HG03520 (cell line): ENCODE results near the gene HSD17B2.
"Not testable (repeated sequence)": the region's sequence is repeated elsewhere in the genome, so short reads cannot be mapped to it uniquely, and the experiment has no call there.

Experiments
- ATAC-seq: cut with Tn5 transposase; IDR thresholded peaks from one replicate; pipeline ENCODE4 v1.9.1; 2021; ENCODE audit warnings: mild to moderate bottlenecking, moderate library complexity; ENCODE audit not compliant: unreplicated experiment

HSD17B2 gene

DNA sequence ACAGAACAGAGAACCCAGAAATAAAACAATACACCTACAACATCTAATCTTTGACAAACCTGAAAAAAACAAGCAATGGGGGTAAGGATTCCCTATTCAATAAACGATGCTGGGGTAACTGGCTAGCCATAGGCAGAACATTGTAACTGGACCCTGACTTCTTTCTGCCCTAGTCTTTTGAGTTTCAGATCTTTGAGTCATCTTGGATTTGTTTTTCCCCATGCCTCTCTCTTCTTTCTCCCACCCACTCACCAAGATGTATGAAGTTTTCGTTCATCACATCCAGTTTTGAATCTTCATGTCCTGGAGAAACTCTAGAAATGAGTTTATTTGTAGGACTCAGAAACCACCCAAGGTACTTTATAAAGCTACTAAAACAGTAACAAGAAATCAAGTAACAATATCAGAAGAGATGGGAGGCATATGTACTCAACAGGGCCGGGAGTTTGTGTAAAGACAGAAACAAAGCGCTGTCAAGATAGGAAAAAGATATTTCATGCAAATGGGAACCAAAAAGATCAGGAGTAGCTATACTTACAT lies 39.0 kb downstream of the HSD17B2 start:
- no peak for ATAC-seq

DNA sequence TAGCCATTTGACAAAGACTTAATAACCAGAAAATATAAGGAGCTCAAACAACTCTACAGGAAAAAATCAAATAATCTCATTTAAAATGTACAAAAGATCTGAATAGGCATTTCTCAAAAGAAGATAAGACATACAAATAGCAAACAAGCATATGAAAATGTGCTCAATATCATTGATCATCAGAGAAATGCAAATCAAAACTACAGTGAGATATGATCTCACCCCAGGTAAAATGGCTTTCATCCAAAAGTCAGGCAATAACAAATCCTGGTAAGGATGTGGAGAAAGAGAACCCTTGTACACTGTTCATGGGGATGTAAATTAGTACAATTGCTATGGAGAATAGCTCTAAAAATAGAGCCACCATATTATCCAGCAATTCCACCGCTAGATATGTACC lies 43.1 kb downstream of the HSD17B2 start:
- ATAC-seq: no peak

DNA sequence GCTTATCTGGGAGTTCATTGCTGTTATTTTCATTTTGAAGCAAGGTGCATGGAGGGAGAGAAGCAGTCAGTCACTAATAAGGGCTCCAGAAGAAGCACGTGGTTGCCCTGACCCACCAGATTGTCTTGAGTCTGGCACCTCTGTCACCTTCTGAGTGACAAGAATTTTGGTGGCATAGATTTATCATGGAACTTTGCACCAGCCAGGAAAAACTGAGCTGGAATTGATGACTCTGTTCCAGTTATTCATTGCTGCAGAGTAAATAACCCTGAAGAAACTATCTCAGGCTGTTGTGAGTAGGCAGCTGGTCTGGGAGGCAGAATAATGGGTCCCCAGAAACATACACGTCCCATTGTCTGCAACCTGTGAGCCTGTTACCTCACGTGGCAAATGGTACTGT lies 44.8 kb downstream of the HSD17B2 start:
- no peak for ATAC-seq

DNA sequence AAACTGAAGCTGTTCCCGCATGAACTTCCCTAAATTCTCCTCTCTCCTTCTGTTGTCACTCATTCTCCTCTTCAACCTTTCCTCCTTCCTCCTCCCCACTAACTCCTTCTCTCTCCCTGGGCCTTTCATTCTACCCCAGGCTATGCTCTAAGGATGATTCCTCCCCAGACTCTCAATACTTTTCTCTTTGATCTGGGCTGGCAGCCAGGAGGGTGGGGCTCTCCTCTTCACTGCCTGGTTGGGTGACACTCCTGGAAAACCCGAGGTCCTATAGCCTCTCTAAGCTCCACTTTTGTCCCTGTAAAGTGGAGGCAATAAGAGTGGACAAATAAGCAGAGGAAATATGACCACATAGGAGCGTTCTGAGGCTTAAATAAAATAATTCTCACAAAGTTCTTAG lies 46.2 kb downstream of the HSD17B2 start:
- no peak for ATAC-seq

DNA sequence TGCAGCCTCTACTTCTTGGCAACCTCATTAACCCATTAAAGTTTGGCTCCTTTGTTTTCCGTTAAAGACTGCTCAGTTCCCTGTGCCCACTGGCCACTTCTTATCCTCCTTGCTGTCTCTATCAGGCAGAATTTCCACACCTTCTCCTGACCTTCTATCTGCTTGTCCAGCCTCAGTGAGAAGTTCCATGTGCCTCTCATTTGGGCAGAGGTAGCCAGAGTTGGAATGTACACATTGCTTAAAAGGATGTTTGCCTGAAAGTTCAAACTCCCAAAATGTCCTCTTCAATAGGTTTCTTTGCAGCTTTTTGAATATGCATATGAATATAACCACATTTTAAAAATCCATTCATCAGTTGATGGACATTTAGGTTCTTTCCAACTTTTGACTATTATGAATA lies 47.0 kb downstream of the HSD17B2 start:
- no peak for ATAC-seq

DNA sequence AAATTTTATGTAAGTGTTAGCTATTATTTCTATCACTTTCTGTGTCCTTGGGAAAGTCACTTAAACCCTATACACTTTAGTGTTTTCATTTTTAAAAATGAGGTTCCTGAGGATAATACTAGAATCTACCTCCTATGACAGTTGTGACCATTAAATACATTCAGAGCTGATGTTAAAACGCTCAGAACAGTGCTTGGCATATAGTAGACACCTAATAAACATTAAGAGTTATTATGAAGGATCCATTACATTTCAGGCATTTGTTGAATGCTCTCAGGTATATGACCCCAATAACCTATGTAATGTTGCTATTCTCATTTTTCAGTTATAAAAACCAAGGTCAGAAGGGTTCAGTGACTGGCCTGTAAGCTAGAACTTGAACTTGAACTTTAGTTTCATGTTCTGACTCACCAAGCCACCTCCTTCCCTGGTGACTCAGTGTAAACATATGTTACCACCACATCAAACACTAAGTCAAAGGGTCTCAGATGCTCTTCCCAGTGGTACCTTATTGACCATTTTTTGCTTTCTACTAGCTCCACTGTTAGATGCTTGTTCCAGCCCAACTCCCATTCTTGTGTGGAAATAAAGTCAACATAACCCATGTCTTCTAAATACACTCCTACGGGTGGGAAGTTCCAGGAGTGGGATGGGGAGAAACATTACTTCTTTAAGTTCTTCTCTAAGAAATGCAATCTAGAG lies 47.6 kb downstream of the HSD17B2 start:
- ATAC-seq: peak; percentile 79

DNA sequence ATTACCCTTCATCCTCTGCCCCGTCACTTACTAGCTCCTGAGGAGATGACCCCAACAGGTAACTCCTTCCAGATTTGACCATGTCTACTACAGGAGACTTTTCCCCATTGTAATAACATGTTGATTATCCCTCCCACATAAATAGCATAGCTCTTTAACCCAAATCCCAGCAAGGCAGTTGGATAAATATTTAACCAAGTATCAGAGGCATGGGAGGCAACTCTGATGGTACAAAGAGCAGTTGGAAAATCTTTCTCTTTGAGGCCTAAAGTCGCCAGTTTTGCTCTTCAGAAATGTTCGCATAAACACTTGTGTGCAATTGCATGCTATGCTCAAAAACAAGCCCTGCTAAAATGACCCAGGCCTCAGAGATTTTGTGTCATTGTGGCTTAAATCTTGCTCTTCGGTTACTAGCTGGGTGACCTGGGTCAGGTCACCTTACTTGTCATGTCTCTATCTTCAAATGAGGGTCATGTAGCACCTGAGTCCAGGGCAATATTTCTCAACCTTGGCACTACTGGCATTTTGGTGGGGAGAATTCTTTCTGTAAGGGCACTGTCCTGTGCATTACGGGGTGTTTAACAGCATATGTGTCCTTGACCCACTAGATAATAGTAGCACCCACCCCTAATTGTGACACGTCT lies 48.8 kb downstream of the HSD17B2 start:
- no peak for ATAC-seq

DNA sequence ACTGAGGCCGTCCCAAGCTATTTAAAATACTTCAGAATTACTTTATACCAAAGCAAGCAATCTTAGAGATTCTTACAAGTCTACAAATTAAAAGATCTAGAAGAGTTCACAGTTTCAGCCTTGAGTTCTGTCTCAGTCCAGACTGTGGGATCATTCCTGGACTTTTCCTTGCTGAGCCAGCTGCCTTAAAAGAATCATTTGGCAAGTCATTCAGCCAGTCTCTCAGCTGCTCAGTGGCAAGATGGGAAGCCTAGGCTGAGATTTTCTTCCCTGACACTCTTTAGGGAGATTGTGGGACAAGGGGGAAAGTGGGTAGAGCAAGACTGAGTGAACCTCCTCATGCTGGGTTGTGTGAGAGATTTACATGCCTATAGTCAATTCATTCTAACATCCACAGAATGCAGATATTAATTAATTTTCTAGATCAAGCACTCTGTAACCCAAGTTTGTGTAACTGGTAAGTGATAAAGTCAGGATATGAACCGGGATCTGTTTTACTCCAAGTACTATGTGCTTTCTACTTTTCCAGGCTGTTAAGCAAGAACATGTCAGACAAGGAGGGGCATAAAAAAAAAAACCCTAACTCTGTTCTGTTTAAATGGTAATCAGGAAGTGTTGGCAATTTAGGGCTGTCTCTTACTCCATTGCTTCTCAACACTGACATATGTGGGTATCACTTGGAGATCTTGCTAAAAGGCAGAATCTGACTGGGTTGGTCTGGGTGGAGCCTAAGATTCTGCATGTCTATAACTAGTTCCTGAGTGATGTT lies 50.1 kb downstream of the HSD17B2 start:
- ATAC-seq: no peak

DNA sequence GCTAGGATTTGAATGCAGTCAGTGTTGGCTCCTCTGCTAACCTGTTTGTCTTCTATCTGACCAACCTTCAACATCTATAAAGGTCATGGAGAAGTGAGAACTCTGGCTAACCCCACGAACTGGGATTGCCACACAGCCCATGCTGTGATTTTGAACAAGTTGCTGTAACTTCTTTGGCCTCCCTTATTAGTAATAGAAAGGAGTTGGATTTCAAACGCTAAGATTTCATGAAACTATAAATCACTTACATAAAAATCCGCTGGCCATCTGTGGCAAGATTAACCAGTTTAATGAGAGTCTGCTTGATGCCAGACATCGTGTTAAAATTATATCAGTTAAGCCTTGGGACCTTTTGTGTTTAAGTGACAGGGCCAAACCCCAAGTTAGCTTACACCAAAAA lies 53.4 kb downstream of the HSD17B2 start:
- ATAC-seq: no peak

DNA sequence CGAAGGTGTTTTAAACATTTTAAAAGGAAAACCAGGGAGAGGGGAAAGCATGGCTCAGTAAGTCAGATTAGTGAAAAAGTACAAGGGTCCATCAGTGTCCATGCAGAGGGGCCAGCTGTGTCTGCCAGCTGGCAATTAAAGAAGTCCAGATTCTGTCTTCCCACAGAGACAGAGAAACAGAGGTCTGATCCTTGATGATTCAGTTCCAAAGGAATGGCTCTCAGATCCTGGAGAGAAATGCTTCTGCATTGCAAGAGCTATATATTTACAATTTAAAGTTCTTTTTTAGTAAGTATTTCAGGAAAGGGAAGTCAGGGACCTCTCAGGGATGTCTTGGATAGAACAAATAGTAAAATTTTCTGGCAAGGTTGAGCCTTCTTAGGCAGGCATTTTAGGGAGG lies 56.2 kb downstream of the HSD17B2 start:
- ATAC-seq: no peak

DNA sequence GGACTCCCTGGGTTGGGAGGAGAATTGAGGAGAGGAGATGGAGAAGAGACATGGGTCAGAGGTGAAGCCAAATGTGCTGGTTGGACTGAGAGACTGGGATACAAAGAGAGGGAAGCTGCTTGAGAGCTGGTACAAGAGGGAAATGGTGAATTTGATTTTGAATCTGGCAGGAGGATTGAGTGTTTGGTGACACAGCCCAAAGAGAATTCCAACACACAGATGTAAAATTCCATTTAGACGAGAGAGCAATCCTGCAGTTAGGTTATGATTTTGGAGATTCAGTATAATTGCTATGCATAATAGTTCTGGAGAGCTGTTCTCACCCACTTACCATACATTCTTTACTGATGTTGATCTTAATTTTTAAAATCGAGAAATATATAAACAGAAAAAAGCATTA lies 57.7 kb downstream of the HSD17B2 start:
- ATAC-seq: no peak

DNA sequence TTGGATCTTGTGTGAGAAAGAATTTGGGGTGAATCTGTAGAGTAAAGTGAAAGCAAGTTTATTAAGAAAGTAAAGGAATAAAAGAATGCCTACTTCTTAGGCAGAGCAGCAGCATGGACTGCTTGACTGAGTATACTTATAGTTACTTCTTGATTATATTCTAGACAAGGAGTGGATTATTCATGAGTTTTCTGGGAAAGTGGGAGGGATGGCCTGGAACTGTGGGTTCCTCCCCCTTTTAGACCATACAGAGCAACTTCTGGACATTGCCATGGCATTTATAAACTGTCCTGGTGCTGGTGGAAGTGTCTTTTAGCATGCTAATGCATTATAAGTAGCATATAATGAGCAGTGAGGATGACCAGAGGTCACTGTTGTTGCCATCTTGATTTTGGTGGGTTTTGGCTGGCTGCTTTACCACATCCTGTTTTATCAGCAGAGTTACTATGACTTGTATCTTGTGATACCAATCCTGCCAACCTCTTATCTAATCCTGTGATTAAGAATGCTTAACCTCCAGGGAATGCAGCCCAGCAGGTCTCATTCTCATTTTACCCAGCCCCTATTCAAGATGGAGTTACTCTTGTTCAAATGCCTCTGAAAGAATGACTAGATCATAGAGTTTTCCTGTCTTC lies 58.7 kb downstream of the HSD17B2 start:
- no peak for ATAC-seq

DNA sequence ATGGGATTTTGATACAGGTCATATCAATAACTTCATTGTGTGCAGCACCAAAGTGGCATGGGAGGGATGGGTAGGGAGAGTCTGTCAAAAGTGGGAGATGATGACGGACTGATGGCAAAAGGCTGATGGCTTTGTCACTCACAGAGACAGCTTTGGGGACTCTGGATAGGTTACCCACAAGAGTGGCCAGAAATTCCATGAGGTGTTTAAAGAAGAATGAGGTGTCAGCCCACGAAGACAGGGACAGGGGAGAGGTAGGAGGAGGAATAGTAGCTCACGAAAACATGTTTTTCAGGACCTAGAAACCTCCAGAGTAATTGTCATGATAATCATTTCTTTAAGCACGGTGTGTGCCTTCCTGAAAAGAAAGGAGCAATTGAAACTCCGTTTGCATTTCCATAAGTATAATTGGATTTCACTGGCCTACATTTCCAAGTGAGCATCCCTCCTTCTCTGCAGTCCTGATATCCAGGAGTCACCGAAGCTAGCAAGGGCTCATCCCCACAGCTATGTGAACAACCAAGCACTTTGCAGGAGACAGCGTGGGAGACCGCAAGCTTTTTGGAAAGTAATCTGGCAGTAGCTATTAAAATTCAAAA lies 60.0 kb downstream of the HSD17B2 start:
- no peak for ATAC-seq

DNA sequence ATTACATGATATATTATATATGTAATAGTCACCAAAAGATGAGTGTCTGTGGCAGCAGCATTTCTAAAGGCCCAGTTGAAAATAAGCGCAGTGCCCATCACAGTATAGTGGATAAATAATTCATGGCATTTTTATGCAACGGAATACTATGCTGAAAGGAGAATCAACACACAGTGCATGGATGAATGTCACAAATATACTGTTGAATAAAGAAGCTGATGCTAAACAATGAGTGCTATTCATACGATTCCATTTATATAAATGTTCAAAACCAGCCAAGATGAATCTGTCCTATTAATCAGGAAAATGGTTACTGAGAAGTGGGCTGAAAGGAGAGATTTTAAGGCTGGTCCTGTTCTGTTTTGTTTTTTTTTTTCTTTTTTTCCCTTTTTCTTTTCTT lies 61.6 kb downstream of the HSD17B2 start:
- no peak for ATAC-seq

DNA sequence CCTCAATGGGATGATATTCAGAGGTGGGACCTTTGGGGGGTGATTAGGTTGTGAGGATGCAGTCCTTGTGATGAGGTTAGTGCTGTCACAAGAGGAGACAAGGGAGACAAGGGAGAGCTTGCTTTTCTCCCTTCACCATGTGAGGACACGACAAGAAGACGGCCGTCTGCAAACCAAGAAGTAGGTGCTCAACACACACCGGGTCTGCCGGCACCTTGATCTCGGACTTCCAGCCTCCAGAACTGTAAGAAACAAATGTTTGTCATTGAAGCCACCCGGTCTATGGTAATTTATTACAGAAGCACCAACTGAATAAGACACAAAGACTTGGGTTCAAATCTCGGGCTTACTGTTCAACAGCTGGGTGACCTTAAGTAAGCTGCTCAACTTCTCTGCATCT lies 70.1 kb downstream of the HSD17B2 start:
- no peak for ATAC-seq

DNA sequence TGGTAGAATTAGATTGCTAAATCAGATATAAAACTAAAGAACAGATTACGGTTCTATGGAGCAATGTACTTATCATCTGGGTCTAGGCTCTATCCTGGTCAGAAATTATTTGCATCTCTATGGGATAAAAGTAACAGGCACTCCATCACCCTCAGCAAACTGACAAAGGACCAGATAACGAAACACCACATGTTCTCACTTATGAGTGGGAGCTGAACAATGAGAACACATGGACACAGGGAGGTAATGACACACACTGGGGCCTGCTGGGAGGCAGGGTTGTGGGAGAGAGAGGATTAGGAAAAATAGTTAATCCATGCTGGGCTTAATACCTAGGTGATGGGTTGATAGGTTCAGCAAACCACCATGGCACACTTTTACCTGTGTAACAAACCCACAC lies 73.0 kb downstream of the HSD17B2 start:
- ATAC-seq: no peak

DNA sequence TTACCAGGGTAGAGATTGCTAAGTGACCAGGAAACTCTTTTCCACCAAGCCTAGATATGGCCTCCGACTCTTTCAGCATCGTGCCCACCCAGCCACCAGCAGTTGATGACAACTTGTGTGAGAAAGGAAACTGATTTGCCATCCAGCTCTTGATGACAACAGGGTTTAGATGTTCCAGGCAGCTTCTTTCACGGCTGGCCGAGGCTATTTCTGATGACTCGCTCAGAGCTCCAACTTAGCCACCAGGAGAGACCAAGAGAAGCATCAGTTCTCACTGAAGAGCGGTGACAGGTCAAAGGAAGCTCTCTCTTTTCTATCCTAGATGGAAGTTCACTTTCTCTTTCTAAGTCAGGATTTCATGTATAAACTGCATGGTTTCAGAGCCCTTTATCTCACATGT lies 73.7 kb downstream of the HSD17B2 start:
- ATAC-seq: no peak

DNA sequence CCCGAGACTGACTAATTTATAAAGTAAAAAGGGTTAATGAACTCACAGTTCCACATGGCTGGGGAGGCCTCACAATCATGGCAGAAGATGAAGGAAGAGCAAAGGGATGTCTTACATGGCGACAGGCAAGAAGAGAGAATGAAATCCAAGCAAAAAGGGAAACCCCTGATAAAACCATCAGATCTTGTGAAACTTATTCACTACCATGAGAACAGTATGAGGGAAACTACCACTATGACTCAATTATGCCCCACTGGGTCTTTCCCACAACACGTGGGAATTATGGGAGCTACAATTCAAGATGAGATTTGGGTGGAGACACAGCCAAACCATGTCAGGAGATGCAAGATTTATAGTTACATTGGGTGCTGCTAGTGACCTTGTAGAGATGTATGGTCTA lies 74.2 kb downstream of the HSD17B2 start:
- ATAC-seq: not testable (repeated sequence)

DNA sequence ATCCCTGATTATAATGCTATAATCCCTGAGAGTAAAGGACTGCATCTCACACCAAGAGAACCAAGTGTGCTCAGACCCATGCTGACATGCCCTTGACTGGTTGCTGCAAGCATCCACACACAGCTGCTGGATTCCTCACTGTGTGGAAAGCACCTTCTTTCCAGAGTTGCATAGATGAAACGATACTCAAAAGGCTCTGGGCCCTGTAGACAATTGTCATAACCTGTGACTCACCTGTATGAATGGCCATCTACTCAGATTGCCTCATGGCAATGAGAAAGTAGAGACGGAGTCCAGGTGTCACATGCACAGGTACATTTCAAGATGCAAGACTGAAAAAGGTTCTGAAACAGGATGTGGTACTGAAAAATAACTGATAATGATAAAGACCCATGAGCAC lies 76.9 kb downstream of the HSD17B2 start:
- ATAC-seq: no peak

DNA sequence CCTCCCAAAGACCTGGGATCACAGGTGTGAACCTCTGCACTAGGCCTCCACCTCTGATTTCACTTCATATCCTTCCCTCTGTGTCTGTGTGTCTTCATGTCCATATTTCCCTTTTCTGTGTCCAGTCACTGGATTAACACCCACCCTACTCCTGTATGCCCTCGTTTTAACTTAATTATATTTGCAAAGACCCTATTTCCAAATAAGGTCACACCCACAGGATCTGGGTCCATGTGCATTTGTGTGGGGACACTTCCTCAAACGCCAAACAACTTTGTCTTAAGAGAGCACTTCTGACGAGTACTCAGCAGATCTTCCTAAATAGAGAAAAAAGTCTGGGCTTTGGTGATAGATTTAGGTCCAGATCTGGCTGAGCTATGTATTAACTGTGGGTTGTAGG lies 78.7 kb downstream of the HSD17B2 start:
- ATAC-seq: no peak

DNA sequence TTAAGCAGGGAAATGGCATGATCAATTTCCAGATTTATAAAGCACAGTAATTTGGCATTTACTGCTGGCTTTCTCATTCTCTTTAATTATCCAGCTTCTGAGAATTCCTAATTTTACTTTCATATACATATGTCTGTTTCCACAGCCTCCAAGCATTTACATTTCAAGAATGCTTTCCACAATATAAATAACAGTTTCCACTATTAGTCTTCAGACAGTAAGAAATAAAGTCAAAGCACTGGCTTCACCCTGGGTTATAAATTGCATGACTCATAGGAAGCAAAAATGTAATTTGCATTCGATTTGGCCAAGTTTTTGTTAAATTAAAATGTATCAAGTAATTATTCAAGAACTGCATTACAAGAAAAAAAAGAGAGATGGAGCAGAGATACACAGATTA lies 81.5 kb downstream of the HSD17B2 start:
- no peak for ATAC-seq
